IMR-90 (cell line): ENCODE data around the gene RYR1. TPM values are rescaled to one million over a fixed set of nuclear protein-coding genes. Genes with fewer than 3 reads are reported as not detected.
"Not testable (repeated sequence)": the region's sequence is repeated elsewhere in the genome, so short reads cannot be mapped to it uniquely, and the experiment has no call there.

Source experiments
- ATAC-seq: fragments of 200-7000 bp; cut with Tn5 transposase; 2 replicates; pipeline ENCODE4 v1.9.1; 2020; ENCODE audit warnings: low read depth, mild to moderate bottlenecking, moderate library complexity
- BruUV-seq: library from RNA; stranded (reverse); fragments of 400-500 nt; replicated peaks from 2 replicates; lab custom pipeline; 2021; lab: Mats Ljungman, UMichigan
- CTCF ChIA-PET: fragments of 300-600 bp; formaldehyde crosslinking; extraction: SDS; loops from one replicate; lab custom pipeline; 2021; ENCODE audit warnings: antibody characterized with exemption; lab: Yijun Ruan, JAX
- POLR2A ChIA-PET: fragments of 300-600 bp; sonication (Branson Sonifier 250); formaldehyde crosslinking; loops from one replicate; lab custom pipeline; 2022; ENCODE audit warnings: antibody characterized with exemption; ENCODE audit not compliant: unreplicated experiment; lab: Charles Lee
- DNase-seq: peaks from one replicate; pipeline ENCODE4 v3.0.0; 2013
- H2AFZ ChIP-seq: replicated peaks from 2 replicates; pipeline ENCODE3; 2013; ENCODE audit warnings: low read length, mild to moderate bottlenecking; ENCODE audit not compliant: poor library complexity
- H2AK5ac ChIP-seq: 2 replicates; pipeline ENCODE4 v1.6.1; 2013; ENCODE audit warnings: low read depth, low read length, inconsistent platforms
- H2AK9ac ChIP-seq: replicated peaks from 2 replicates; pipeline ENCODE3; 2013; ENCODE audit warnings: mild to moderate bottlenecking, low read depth, low read length, moderate library complexity; ENCODE audit not compliant: poor library complexity
- H2BK120ac ChIP-seq: 2 replicates; pipeline ENCODE4 v1.6.1; 2013; ENCODE audit warnings: low read depth, low read length, inconsistent platforms
- H2BK15ac ChIP-seq: 3 replicates; pipeline ENCODE4 v1.6.1; 2013; ENCODE audit warnings: low read depth, low read length, inconsistent platforms
- H2BK20ac ChIP-seq: 2 replicates; pipeline ENCODE4 v1.6.1; 2013; ENCODE audit warnings: low read depth, mild to moderate bottlenecking, inconsistent platforms, low read length, moderate library complexity
- H2BK5ac ChIP-seq: 2 replicates; pipeline ENCODE4 v1.6.1; 2013; ENCODE audit warnings: mild to moderate bottlenecking, low read depth, low read length, inconsistent platforms; ENCODE audit not compliant: poor library complexity, severe bottlenecking
- H3K14ac ChIP-seq: replicated peaks from 2 replicates; pipeline ENCODE4 v1.6.1; 2013; ENCODE audit warnings: low read depth, low read length, inconsistent platforms
- H3K18ac ChIP-seq: 2 replicates; pipeline ENCODE4 v1.6.1; 2013; ENCODE audit warnings: low read depth, low read length, control low read depth
- H3K23ac ChIP-seq: 2 replicates; pipeline ENCODE4 v1.6.1; 2013; ENCODE audit warnings: low read depth, low read length, inconsistent platforms
- H3K27ac ChIP-seq: 2 replicates; pipeline ENCODE4 v1.5.1; 2013; ENCODE audit warnings: mild to moderate bottlenecking, control low read depth, low read length; ENCODE audit not compliant: insufficient read depth
- H3K27me3 ChIP-seq: 2 replicates; pipeline ENCODE4 v1.6.1; 2013; ENCODE audit warnings: low read length; ENCODE audit not compliant: control insufficient read depth, insufficient read depth
- H3K36me3 ChIP-seq: 2 replicates; pipeline ENCODE4 v1.6.1; 2013; ENCODE audit warnings: low read length, mixed read lengths; ENCODE audit not compliant: control insufficient read depth, insufficient read depth
- H3K4ac ChIP-seq: 2 replicates; pipeline ENCODE4 v1.6.1; 2013; ENCODE audit warnings: low read depth, low read length, inconsistent platforms
- H3K4me1 ChIP-seq: 2 replicates; pipeline ENCODE4 v1.6.1; 2013; ENCODE audit warnings: low read length, mixed read lengths; ENCODE audit not compliant: control insufficient read depth, insufficient read depth
- H3K4me2 ChIP-seq: 2 replicates; pipeline ENCODE4 v1.6.1; 2013; ENCODE audit warnings: low read depth, mild to moderate bottlenecking, control low read depth, low read length, moderate library complexity
- H3K4me3 ChIP-seq: 2 replicates; pipeline ENCODE4 v1.5.1; 2013; ENCODE audit warnings: low read depth, mild to moderate bottlenecking, control low read depth, low read length, moderate library complexity; ENCODE audit not compliant: insufficient read depth
- H3K56ac ChIP-seq: 2 replicates; pipeline ENCODE4 v1.6.1; 2013; ENCODE audit warnings: low read length, inconsistent platforms; ENCODE audit not compliant: insufficient read depth; ENCODE audit errors: extremely low read depth
- H3K79me1 ChIP-seq, 2 experiments: 2 replicates each; pipeline ENCODE4 v1.6.1; 2013; ENCODE audit warnings: low read length in 2 of 2, inconsistent platforms in 1 of 2, low read depth in 1 of 2
- H3K9ac ChIP-seq: 2 replicates; pipeline ENCODE4 v1.6.1; 2013; ENCODE audit warnings: low read depth, low read length, control low read depth
- H3K9me1 ChIP-seq: 2 replicates; pipeline ENCODE4 v1.6.1; 2013; ENCODE audit warnings: low read length, inconsistent platforms; ENCODE audit not compliant: insufficient read depth
- H3K9me3 ChIP-seq: 2 replicates; pipeline ENCODE4 v1.6.1; 2013; ENCODE audit warnings: low read length; ENCODE audit not compliant: control insufficient read depth, insufficient read depth
- H4K20me1 ChIP-seq: 2 replicates; pipeline ENCODE4 v1.6.1; 2013; ENCODE audit warnings: low read length, inconsistent platforms; ENCODE audit not compliant: insufficient read depth
- H4K5ac ChIP-seq: 2 replicates; pipeline ENCODE4 v1.6.1; 2013; ENCODE audit warnings: mild to moderate bottlenecking, low read depth, low read length, control low read depth
- H4K8ac ChIP-seq, 2 experiments: 2 replicates each; pipeline ENCODE4 v1.6.1; 2013; ENCODE audit warnings: low read depth in 2 of 2, low read length in 2 of 2, control low read depth in 1 of 2, inconsistent platforms in 1 of 2
- H4K91ac ChIP-seq: 2 replicates; pipeline ENCODE4 v1.6.1; 2013; ENCODE audit warnings: low read depth, low read length, inconsistent platforms; ENCODE audit not compliant: insufficient read depth
- WGBS, 2 experiments: methylation state at CpG; one replicate each; pipeline versions ENCODE4 v1.1.5 to v1.1.7; 2013; ENCODE audit warnings: missing lambda C conversion rate in 2 of 2; ENCODE audit not compliant: insufficient read length in 1 of 2; ENCODE audit errors: extremely low coverage in 2 of 2; 5-methylcytosine and 5-hydroxymethylcytosine counted together
- dilution Hi-C: fragments of 300-500 bp; cut with HindIII; formaldehyde crosslinking; loops from one replicate; pipeline ENCODE4 v1.14.3; 2018; ENCODE audit warnings: low sequenced_read_pairs; ENCODE audit not compliant: unreplicated experiment
- in situ Hi-C: fragments of 300-500 bp; cut with MboI; formaldehyde crosslinking; loops from 3 replicates; pipeline ENCODE4 v1.14.3; 2019; ENCODE audit warnings: low sequenced_read_pairs, inconsistent platforms, mixed read lengths
- intact Hi-C: fragments of 100-400 bp; cut with micrococcal nuclease; formaldehyde crosslinking; loops from 2 replicates; pipeline ENCODE4 v1.10.0; 2022
- polyA plus RNA-seq, 3 experiments: library from polyadenylated mRNA; depleted of rRNA; stranded (reverse); fragments of >200 nt; gene quantifications; 2 replicates each; pipeline ENCODE4 v1.2.3, GENCODE V29; 2012; ENCODE audit warnings: low replicate concordance in 1 of 3
- total RNA-seq: library from RNA; depleted of rRNA; stranded (reverse); fragments of >200 nt; gene quantifications from 2 replicates; pipeline ENCODE4 v1.2.3, GENCODE V29; 2012

Gene RYR1
- total and polyA plus RNA-seq, 2 of the 4 experiments (the other 2 are of a cell fraction), result not detected

DNA sequence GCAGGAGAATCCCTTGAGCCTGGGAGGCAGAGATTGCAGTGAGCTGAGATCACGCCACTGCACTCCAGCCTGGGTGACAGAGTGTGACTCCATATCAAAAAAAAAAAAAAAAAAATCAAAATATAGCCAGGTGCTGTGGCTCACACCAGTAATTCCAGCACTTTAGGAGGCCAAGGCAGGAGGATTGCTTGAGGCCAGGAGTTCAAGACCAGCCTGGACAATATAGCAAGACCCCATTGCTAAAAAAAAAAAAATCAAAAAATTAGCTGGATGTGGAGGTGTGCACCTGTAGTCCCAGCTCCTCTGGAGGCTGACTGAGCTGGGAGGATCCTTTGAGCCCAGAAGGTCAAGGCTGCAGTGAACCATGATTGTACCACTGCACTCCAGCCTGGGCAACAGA is 119.7 kb downstream of the RYR1 start:
- H3K4me3 ChIP-seq, H3K9ac ChIP-seq, H4K5ac ChIP-seq, H3K27me3 ChIP-seq, H2AK5ac ChIP-seq, H2BK120ac ChIP-seq, H3K23ac ChIP-seq, BruUV-seq, H2BK15ac ChIP-seq, intact Hi-C loops, DNase-seq, H3K4me1 ChIP-seq, H2BK5ac ChIP-seq, H3K9me3 ChIP-seq, H3K27ac ChIP-seq, H3K18ac ChIP-seq, dilution Hi-C loops, H3K4me2 ChIP-seq, H2BK20ac ChIP-seq, ATAC-seq, H3K56ac ChIP-seq, CTCF ChIA-PET, H3K9me1 ChIP-seq, H2AK9ac ChIP-seq, H4K91ac ChIP-seq, in situ Hi-C loops, H2AFZ ChIP-seq, H3K4ac ChIP-seq, H4K20me1 ChIP-seq, H4K8ac ChIP-seq, H3K36me3 ChIP-seq, H3K14ac ChIP-seq, H3K79me1 ChIP-seq: not testable (repeated sequence)
- WGBS, 2 experiments, result no CpG with 5 or more reads among the region's 1 CpG
- POLR2A ChIA-PET, result interaction anchor here (0.6 kb wide), 1 partner anchor 403 kb away, joined by 5 read pairs; no protein-coding TSS in a partner anchor
